K562 (cell line): ENCODE data around the gene WBP2NL. TPM values are rescaled to one million over a fixed set of nuclear protein-coding genes. Genes with fewer than 3 reads are reported as not detected.

ENCODE experiments used
- FOSL1 ChIP-seq: fragments of 200-800 bp; sonication (Bioruptor generic); conservative IDR thresholded peaks from 2 replicates; pipeline ENCODE4 v1.6.1; 2016; ENCODE audit warnings: missing genetic modification characterization, missing compliant biosample characterization
- ZBTB40 ChIP-seq, 2 experiments: fragments of 450-650 bp in 1 of 2; sonication (generic) in 1 of 2; formaldehyde crosslinking in 1 of 2; IDR thresholded peaks; 2 replicates each; pipeline versions ENCODE4 v1.7.1 to v1.9.0; 2016 to 2022; ENCODE audit warnings: inconsistent platforms in 1 of 2, mild to moderate bottlenecking in 1 of 2, missing genetic modification reagents in 1 of 2
- polyA plus RNA-seq, 8 experiments: library from polyadenylated mRNA; depleted of rRNA in 4 of 8; stranded (reverse) in 5 of 8; unstranded in 3 of 8; fragments of >200 nt; fragmentation: Nextera tagmentation in 2 of 8; fragmentation: Illumina TruSeq in 1 of 8; extraction: Ambion mirVana in 2 of 8; extraction: Trizol in 1 of 8; gene quantifications; 2 replicates each; pipeline versions ENCODE4 v1.2.1 to v1.2.3, GENCODE V29; 2011 to 2014; ENCODE audit warnings: inconsistent platforms in 1 of 8, missing spikeins in 1 of 8
- total RNA-seq, 7 experiments: library from RNA; depleted of rRNA in 6 of 7; stranded (reverse); fragments of >200 nt in 6 of 7; fragmentation: Illumina TruSeq in 2 of 7; extraction: Trizol in 2 of 7; gene quantifications; 2 replicates each; pipeline versions ENCODE4 v1.2.1 to v1.2.3, GENCODE V29; 2011 to 2021; ENCODE audit warnings: low replicate concordance in 1 of 7

WBP2NL gene
- total and polyA plus RNA-seq, 9 of the 15 experiments (the other 6 are each of a cell fraction or from before 2014, with no cell fraction given): not detected

- TF ChIP-seq ZBTB40 (IDR thresholded peaks at IDR 0.05) (0 out of 2 replicates have a peak, but pooled peaks have one; percentile 18), ZBTB40 (CRISPR knock-in tag; IDR thresholded peaks at IDR 0.05) (no peak), FOSL1 (no peak)
Measured at GRCh38 chr22:42052765-42053164, 54.2 kb downstream of the WBP2NL start (continued).
